Inflammatory macrophage (primary cell): ENCODE data around the gene CCS.
"Not testable (repeated sequence)": the region's sequence is repeated elsewhere in the genome, so short reads cannot be mapped to it uniquely, and the experiment has no call there.

Experiments used
- DNase-seq, 2 donors: peaks; one replicate each; pipeline ENCODE4 v3.0.0-alpha.2; 2020 to 2022

Gene CCS

DNA sequence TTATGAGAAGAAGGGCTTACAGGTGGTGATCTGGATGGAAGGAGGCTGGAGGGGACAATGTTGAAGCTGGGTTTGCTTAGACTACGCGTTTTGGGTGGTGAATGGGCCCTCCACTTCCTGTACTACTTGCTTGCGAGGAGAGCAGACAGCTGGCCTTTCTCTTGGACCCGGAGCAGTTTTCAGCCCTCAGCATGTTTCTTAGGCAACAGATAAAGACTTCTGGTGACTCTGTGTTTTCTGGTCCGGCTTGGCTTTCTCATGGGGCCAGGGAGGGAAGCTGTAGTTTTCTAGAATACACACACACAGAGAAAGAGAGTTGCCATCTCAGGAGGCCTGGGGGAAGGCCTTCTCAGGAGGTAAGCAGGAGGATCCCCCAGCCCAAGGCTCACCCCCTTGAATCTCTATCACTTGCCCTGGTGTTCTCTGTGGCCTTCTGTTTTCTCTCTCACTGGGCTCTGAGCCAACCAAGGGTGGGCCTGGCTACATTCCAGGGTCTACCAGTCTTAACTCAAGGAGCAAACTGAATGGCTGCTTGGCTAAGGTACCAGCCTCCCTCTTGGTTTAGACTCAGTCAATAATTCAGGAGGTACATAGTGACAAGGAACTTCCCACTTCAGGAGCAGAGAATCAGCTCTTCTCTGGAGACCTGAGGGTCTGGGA, 2.4 kb downstream of the CCS start:
- DNase-seq = peak in 1 of 2 donors; percentile 34

DNA sequence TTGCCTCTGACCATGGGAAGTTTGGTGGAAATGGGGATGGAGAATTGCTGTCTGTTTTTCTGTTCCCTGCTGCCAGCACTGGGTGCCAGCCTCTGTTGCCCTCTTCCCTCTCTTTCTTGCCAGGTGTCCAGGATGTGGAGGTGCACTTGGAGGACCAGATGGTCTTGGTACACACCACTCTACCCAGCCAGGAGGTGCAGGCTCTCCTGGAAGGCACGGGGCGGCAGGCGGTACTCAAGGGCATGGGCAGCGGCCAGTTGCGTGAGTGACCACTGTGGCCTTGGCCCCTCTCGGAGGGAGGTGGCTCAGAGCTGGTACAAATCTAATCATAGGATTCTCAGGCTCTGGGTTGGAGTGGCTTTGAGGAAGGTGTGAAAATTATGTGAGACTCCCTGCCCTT, 6.0 kb downstream of the CCS start:
- DNase-seq = no peak

GRCh38 chr11:66600219-66600618, 7.2 kb downstream of the CCS start:
- DNase-seq = no peak

DNA sequence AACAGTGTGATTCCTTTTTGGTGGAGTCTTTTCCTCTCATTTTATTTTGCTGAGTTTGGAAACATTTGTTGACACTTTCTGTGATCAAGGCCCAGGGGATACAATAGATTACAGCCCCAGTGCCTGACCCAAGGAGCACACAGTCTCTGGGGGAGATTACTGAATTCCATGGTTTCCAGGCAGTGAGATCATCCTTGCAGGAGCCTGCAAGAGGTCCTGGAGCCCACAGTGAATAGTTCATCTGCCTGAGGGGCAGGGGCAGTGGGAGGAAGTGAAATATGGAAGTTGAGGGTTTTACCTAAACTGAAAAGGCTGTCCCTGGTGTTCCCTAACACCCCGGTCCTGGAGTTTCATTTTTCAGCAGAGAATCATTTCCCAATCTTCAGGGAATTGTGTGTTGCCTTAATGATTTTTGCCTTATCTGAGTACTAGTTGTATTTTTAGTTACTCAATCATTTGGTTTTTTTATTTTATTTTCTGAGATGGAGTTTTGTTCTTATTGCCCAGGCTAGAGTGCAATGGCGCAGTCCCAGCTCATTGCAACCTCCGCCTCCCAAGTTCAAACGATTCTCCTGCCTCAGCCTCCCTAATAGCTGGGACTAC, 7.7 kb downstream of the CCS start:
- peak; percentile 16 to 47 for DNase-seq

DNA sequence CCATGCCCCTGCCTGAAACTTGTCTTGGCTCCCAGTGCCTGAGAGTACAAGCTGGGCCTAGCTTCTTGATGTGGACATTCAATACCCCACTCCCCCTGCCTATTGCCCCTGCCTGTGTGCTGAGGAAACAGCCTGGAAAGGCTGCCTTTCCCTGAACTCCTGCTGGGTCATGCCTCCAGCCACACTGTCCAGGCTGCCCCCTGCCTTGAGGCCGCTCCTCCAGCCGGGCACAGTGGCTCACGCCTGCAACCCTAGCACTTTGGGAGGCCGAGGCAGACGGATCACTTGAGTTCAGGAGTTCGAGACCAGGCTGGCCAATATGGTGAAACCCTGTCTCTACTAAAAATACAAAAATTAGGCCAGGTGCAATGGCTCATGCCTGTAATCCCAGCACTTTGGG, 10.1 kb downstream of the CCS start:
- no peak for DNase-seq

GRCh38 chr11:66604155-66604554, 11.2 kb downstream of the CCS start:
- no peak for DNase-seq

- DNase-seq = not testable (repeated sequence)
Observed at GRCh38 chr11:66606608-66607007, 13.6 kb downstream of the CCS start.

- peak; percentile 50 to 58 for DNase-seq
Observed at GRCh38 chr11:66607126-66607834, 14.3 kb downstream of the CCS start.

- peak; percentile 17 to 33 for DNase-seq
Observed at GRCh38 chr11:66609721-66610617, 17.0 kb downstream of the CCS start.

- DNase-seq = no peak
Observed at GRCh38 chr11:66612458-66612857, 19.5 kb downstream of the CCS start.

DNA sequence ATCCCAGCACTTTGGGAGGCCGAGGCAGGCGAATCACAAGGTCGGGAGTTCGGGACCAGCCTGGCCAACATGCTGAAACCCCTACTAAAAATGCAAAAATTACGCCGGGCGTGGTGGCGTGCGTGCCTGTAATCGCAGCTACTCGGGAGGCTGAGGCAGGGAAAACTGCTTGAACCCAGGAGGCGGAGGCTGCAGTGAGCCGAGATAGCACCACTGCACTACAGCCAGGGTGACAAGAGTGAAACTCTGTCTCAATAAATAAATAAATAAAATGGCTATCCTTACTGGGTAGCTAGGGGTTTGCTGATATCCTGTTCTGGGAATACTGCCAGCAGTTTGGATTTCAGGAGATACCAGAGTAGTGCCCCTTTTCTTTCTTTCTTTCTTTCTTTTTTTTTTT, 21.1 kb downstream of the CCS start:
- no peak for DNase-seq

DNA sequence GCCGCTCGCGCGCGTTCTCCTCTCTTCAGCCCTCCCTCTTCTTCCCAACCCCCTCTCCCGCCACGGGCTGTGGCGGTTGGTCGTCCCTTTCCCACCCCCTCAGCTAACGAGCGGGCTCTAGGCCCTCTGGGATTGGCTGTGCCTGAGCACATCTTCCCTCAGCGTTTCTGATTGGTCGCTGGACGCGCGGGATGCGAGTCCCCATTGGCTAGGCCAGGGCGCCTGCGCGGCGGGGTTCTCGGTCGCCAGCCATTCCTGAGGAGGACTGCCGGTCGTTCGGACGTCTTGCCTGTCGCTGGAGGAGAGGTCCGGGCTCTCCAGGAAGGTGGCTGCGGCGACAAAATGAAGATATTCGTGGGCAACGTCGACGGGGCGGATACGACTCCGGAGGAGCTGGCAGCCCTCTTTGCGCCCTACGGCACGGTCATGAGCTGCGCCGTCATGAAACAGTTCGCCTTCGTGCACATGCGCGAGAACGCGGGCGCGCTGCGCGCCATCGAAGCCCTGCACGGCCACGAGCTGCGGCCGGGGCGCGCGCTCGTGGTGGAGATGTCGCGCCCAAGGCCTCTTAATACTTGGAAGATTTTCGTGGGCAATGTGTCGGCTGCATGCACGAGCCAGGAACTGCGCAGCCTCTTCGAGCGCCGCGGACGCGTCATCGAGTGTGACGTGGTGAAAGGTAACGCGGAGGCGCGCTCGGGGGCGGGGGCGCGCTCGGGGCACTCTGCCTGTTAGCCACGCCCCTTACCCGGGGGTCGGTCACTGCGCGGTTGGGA, 23.6 kb downstream of the CCS start, which contains the start of gene RBM14:
TSS of gene RBM14 (plus strand) at position 252 of the 776 bp plus-strand sequence. CDS start at position 343, 91 bp downstream.
- peak; percentile 100 for DNase-seq

DNA sequence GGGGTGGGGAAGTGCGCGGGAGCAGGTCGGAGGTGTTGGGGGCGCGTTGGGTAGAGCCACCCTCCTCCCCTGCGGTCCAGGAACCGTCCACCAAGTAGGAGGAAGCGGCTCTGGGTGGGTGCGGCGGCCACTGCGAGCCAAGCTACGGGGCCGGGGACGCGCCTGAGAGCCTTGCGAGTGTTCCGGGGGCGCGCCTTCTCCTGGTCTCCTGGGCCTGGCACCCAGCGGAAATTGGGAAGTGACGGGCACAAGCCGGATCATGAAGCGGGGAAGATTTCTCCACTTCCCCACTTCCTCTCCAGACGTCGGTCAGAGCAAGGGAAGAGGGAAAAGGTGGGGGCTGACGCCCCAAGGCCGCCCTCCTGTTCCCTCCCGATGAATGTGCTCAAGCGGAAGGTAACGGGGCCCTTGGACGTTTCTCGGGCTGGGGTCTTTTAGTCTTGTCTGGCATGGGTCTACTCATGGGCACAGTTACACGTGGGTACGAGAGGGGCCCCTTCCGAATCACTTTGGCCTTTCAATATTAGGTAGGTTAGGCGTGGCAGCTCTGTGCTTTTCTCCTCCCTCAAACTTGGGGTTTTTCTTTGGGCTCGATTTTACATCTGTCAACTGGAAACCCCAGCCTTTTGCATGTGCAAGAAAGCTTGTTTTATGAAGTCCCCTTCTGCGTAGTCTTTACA, 24.3 kb downstream of the CCS start:
- peak; percentile 91 to 93 for DNase-seq

DNA sequence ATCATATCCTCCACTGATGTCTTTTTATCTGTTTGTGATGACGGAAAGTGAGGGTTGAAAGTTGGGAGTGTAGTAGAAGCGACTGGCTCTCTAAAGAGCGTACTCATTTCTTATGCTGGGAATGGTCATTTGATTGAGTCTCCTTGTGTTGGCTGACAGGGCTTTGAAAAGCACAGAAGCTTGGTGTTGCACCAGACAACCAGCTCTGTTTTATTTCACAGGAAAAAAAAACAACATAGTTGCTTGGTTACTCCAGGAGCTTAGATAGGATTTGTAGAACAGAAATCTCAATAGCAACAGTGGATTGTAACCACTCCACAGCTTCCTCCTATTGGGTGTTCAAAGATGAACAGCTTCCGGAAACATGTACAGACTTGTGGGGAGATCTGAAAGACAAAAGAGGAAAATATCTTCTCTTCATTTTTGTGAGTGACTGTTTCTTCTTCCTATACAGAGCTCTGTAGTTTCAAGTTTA, 26.1 kb downstream of the CCS start:
- peak; percentile 66 to 72 for DNase-seq

DNA sequence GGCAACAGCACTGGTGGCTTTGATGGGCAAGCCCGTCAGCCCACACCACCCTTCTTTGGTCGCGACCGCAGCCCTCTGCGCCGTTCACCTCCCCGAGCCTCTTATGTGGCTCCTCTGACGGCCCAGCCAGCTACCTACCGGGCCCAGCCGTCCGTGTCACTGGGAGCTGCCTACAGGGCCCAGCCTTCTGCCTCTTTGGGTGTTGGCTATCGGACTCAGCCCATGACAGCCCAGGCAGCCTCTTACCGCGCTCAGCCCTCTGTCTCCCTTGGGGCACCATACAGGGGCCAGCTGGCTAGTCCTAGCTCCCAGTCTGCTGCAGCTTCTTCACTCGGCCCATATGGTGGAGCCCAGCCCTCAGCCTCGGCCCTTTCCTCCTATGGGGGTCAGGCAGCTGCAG, 31.5 kb downstream of the CCS start:
- no peak for DNase-seq

DNA sequence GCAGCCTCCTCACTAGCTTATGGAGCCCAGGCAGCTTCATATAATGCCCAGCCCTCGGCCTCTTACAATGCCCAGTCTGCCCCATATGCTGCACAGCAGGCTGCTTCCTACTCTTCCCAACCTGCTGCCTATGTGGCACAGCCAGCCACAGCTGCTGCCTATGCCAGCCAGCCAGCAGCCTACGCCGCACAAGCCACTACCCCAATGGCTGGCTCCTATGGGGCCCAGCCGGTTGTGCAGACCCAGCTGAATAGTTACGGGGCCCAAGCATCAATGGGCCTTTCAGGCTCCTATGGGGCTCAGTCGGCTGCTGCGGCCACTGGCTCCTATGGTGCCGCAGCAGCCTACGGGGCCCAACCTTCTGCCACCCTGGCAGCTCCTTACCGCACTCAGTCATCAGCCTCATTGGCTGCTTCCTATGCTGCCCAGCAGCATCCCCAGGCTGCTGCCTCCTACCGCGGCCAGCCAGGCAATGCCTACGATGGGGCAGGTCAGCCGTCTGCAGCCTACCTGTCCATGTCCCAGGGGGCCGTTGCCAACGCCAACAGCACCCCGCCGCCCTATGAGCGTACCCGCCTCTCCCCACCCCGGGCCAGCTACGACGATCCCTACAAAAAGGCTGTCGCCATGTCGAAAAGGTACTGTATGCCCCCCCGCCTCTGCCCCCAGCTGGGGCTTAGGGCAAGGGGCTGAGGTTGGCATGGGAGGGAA, 32.2 kb downstream of the CCS start:
- no peak for DNase-seq

DNA sequence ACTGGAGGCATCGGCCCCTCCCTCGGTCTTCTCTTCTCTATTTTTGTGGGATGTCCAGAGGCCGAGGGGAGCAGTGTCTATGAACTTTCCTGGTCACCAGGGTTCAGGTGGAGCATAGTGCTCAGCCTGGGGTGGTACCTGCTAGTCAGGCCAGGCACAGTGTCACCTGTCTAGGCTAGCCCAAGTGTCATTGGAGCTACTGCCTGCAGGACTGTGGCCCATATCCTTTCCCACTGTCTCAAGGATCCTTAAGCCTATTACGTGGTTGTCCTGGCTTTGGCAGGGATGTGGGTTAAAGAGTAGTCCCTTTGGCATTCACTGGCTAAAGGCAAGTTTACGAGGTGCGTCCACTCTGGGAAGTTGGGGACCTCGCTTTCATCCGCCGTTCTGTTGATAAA, 32.8 kb downstream of the CCS start:
- DNase-seq = no peak

DNA sequence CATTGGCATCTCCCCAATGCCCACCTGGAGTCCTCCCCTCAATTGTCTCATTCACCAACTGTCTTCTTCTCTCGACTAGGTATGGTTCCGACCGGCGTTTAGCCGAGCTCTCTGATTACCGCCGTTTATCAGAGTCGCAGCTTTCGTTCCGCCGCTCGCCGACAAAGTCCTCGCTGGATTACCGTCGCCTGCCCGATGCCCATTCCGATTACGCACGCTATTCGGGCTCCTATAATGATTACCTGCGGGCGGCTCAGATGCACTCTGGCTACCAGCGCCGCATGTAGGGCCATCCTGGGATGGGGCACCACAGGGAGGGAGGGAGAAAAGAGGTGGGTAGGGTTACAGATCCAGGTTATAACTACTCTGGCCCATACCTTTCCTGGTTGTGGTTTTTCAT, 33.4 kb downstream of the CCS start:
- no peak for DNase-seq

- DNase-seq = no peak
Observed at GRCh38 chr11:66626926-66627325, 33.9 kb downstream of the CCS start.

DNA sequence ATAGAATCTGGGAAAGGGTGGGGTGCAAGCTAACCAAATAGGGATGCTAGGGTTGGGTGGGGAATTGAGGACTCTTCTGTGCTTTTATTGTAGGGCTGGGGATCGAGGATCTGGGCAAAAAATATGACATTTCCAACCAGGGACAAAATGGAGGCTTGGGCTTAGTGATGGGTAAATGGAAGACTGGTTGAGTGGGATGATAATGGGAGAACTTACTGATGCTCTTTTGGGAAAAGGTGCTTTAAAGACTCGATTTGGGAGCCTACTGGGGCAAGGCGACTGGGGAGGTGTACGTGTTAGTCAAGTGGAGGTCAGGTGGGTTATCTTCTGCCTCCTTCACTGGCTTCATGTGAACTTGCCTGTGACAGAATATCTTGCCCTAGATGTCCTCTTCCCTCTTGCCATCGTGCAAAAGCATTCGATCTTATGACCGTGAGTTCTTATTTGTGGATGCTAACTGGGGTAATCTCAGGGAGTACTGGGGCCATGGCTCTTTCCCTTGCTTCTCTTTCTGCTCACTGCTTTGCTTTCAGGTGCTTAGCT, 35.1 kb downstream of the CCS start:
- DNase-seq = no peak
